ENCODE measurements around the gene CD151. TPM values are rescaled to one million over a fixed set of nuclear protein-coding genes. Genes with fewer than 3 reads are reported as not detected.

CD151 gene
- polyA plus RNA-seq, 1 donor (not counting 4 experiments of a cell fraction or from before 2014, with no cell fraction given): 434 TPM

- Histone ChIP-seq H3K9me1 (ENCODE audit: control insufficient read depth, extremely low read depth, insufficient read depth, low read length) (peaks cover 5% of the 10 kb centered on the region), H4K20me1 (ENCODE audit: control insufficient read depth, extremely low read depth, insufficient read depth, low read length) (peaks cover 21% of the 10 kb centered on the region), H3K4me2 (ENCODE audit: control insufficient read depth, extremely low read depth, insufficient read depth, low read depth, low read length) (peak overlapping the region; percentile 90), H3K4me3 (ENCODE audit: control insufficient read depth in 2 of 3, extremely low read depth in 1 of 3, insufficient read depth in 2 of 3, low read depth in 1 of 3, low read length in 3 of 3) (peak overlapping the region; percentile 36 to 96 (median 95)), H3K9ac (ENCODE audit: control insufficient read depth, extremely low read depth, insufficient read depth, low read length) (peak overlapping the region; percentile 77), H3K4me1 (ENCODE audit: control insufficient read depth, extremely low read depth, insufficient read depth, low read length) (peaks cover 61% of the 10 kb centered on the region), H3K27ac (ENCODE audit: control insufficient read depth, insufficient read depth, low read length) (peak overlapping the region; percentile 88), H2AFZ (ENCODE audit: control insufficient read depth, low read length) (no peak overlapping the region), H3K36me3 (ENCODE audit: control insufficient read depth in 2 of 2, extremely low read depth in 1 of 2, insufficient read depth in 2 of 2, low read length in 2 of 2) (peaks cover 1 to 17% of the 10 kb centered on the region in 2 experiments), H3K79me2 (ENCODE audit: control insufficient read depth, insufficient read depth, low read length) (peaks cover 46% of the 10 kb centered on the region), H3K9me3 (ENCODE audit: control insufficient read depth, low read depth, low read length) (no peaks in the 10 kb centered on the region), H3K27me3 (ENCODE audit: control insufficient read depth, extremely low read depth, insufficient read depth, low read length) (no peaks in the 10 kb centered on the region)
- DNase-seq (ENCODE audit: low read depth, low spot score): no peak
- TF ChIP-seq CTCF (optimal IDR thresholded peaks at IDR 0.05 in 1 of 3, IDR thresholded peaks at IDR 0.05 in 1 of 3, conservative IDR thresholded peaks at IDR 0.05 in 1 of 3; ENCODE audit: extremely low read depth in 1 of 3, insufficient read depth in 2 of 3, low read length in 3 of 3) (peak in 1 of 3 experiments; percentile 1), EZH2 (IDR thresholded peaks at IDR 0.05; ENCODE audit: low read length) (no peak)
- dilution Hi-C loops (cut with MboI; ENCODE audit: extremely low pct_ligation_motif_present, low sequenced_read_pairs): no loop called here
- peak; percentile 76 for FAIRE-seq
Observed at GRCh38 chr11:844693-845644, 12.2 kb downstream of the CD151 start.

GRCh38 chr11:845872-846495 is 13.2 kb downstream of the CD151 start:
- TF ChIP-seq EZH2 (IDR thresholded peaks at IDR 0.05; ENCODE audit: low read length) (no peak), CTCF (optimal IDR thresholded peaks at IDR 0.05 in 1 of 3, IDR thresholded peaks at IDR 0.05 in 1 of 3, conservative IDR thresholded peaks at IDR 0.05 in 1 of 3; ENCODE audit: extremely low read depth in 1 of 3, insufficient read depth in 2 of 3, low read length in 3 of 3) (no peak)
- peak overlapping the region in 1 of 3 experiments; percentile 19 for H3K4me3 ChIP-seq (ENCODE audit: control insufficient read depth in 2 of 3, extremely low read depth in 1 of 3, insufficient read depth in 2 of 3, low read depth in 1 of 3, low read length in 3 of 3)
- H3K9me3 ChIP-seq (ENCODE audit: control insufficient read depth, low read depth, low read length): no peaks in the 10 kb centered on the region
- peaks cover 36% of the 10 kb centered on the region for H3K79me2 ChIP-seq (ENCODE audit: control insufficient read depth, insufficient read depth, low read length)
- no peaks in the 10 kb centered on the region for H3K27me3 ChIP-seq (ENCODE audit: control insufficient read depth, extremely low read depth, insufficient read depth, low read length)
- peak overlapping the region; percentile 90 for H3K4me2 ChIP-seq (ENCODE audit: control insufficient read depth, extremely low read depth, insufficient read depth, low read depth, low read length)
- peak overlapping the region; percentile 77 for H3K9ac ChIP-seq (ENCODE audit: control insufficient read depth, extremely low read depth, insufficient read depth, low read length)
- dilution Hi-C loops (cut with MboI; ENCODE audit: extremely low pct_ligation_motif_present, low sequenced_read_pairs): no loop called here
- H3K27ac ChIP-seq (ENCODE audit: control insufficient read depth, insufficient read depth, low read length): peak overlapping the region; percentile 88
- DNase-seq (ENCODE audit: low read depth, low spot score) (no peak), FAIRE-seq (peak; percentile 49)
- no peak overlapping the region for H2AFZ ChIP-seq (ENCODE audit: control insufficient read depth, low read length)
- peaks cover 14% of the 10 kb centered on the region for H4K20me1 ChIP-seq (ENCODE audit: control insufficient read depth, extremely low read depth, insufficient read depth, low read length)
- H3K36me3 ChIP-seq (ENCODE audit: control insufficient read depth in 2 of 2, extremely low read depth in 1 of 2, insufficient read depth in 2 of 2, low read length in 2 of 2): peaks cover 0 to 7% of the 10 kb centered on the region in 2 experiments
- peaks cover 5% of the 10 kb centered on the region for H3K9me1 ChIP-seq (ENCODE audit: control insufficient read depth, extremely low read depth, insufficient read depth, low read length)
- H3K4me1 ChIP-seq (ENCODE audit: control insufficient read depth, extremely low read depth, insufficient read depth, low read length): peaks cover 51% of the 10 kb centered on the region
